ENCODE results near the gene IRF4. TPM values are rescaled to one million over a fixed set of nuclear protein-coding genes. Genes with fewer than 3 reads are reported as not detected.

IRF4 gene
- total RNA-seq, 2 donors from 2014 or later: 112 to 388 TPM

- peaks cover 43% of the 10 kb centered on the region for H3K36me3 Mint-ChIP-seq
- DNase-seq (ENCODE audit: low spot score) (no peak), ATAC-seq (no peak)
- H3K27ac Mint-ChIP-seq: no peak overlapping the region
- H3K27me3 Mint-ChIP-seq: peaks cover 7 to 8% of the 10 kb centered on the region in 2 donors
- peak overlapping the region; percentile 63 for H3K4me3 Mint-ChIP-seq
- peaks cover 26 to 47% of the 10 kb centered on the region in 2 donors for H3K4me1 Mint-ChIP-seq (ENCODE audit: low read depth in 2 of 2)
- H3K9me3 Mint-ChIP-seq: no peaks in the 10 kb centered on the region
Observed at GRCh38 chr6:398065-398464, 6.5 kb downstream of the IRF4 start.

- H3K4me3 Mint-ChIP-seq: peak overlapping the region; percentile 63
- no peak overlapping the region for H3K27ac Mint-ChIP-seq
- peaks cover 42% of the 10 kb centered on the region for H3K36me3 Mint-ChIP-seq
- ATAC-seq (no peak), DNase-seq (ENCODE audit: low spot score) (no peak)
- peaks cover 5 to 6% of the 10 kb centered on the region in 2 donors for H3K27me3 Mint-ChIP-seq
- peaks cover 25 to 48% of the 10 kb centered on the region in 2 donors for H3K4me1 Mint-ChIP-seq (ENCODE audit: low read depth in 2 of 2)
- no peaks in the 10 kb centered on the region for H3K9me3 Mint-ChIP-seq
Observed at GRCh38 chr6:398558-399078, 7.1 kb downstream of the IRF4 start.

GRCh38 chr6:399785-400534 is 8.4 kb downstream of the IRF4 start:
- no peak overlapping the region for H3K27ac Mint-ChIP-seq
- H3K9me3 Mint-ChIP-seq: no peaks in the 10 kb centered on the region
- ATAC-seq (no peak), DNase-seq (ENCODE audit: low spot score) (no peak)
- peak overlapping the region; percentile 20 for H3K4me3 Mint-ChIP-seq
- H3K36me3 Mint-ChIP-seq: peaks cover 44% of the 10 kb centered on the region
- H3K4me1 Mint-ChIP-seq (ENCODE audit: low read depth in 2 of 2): peaks cover 28 to 48% of the 10 kb centered on the region in 2 donors
- H3K27me3 Mint-ChIP-seq: peaks cover 0 to 3% of the 10 kb centered on the region in 2 donors

GRCh38 chr6:400815-401214 is 9.3 kb downstream of the IRF4 start:
- H3K4me3 Mint-ChIP-seq: no peak overlapping the region
- H3K36me3 Mint-ChIP-seq: peaks cover 49% of the 10 kb centered on the region
- DNase-seq (ENCODE audit: low spot score) (no peak), ATAC-seq (no peak)
- H3K27me3 Mint-ChIP-seq: peaks cover 0 to 3% of the 10 kb centered on the region in 2 donors
- no peaks in the 10 kb centered on the region for H3K9me3 Mint-ChIP-seq
- no peak overlapping the region for H3K27ac Mint-ChIP-seq
- peaks cover 28 to 47% of the 10 kb centered on the region in 2 donors for H3K4me1 Mint-ChIP-seq (ENCODE audit: low read depth in 2 of 2)

- peaks cover 45% of the 10 kb centered on the region for H3K36me3 Mint-ChIP-seq
- H3K27me3 Mint-ChIP-seq: peaks cover 0 to 3% of the 10 kb centered on the region in 2 donors
- peak overlapping the region; percentile 52 for H3K4me3 Mint-ChIP-seq
- peak in 1 of 2 donors; percentile 32 for ATAC-seq
- H3K27ac Mint-ChIP-seq: peak overlapping the region; percentile 17 to 39
- DNase-seq (ENCODE audit: low spot score): no peak
- H3K4me1 Mint-ChIP-seq (ENCODE audit: low read depth in 2 of 2): peaks cover 23 to 43% of the 10 kb centered on the region in 2 donors
- H3K9me3 Mint-ChIP-seq: no peaks in the 10 kb centered on the region
Observed at GRCh38 chr6:401239-401993, 9.9 kb downstream of the IRF4 start.

- ATAC-seq: no peak
- H3K4me1 Mint-ChIP-seq (ENCODE audit: low read depth in 2 of 2): peaks cover 20 to 39% of the 10 kb centered on the region in 2 donors
- H3K27me3 Mint-ChIP-seq: no peaks in the 10 kb centered on the region
- peaks cover 46% of the 10 kb centered on the region for H3K36me3 Mint-ChIP-seq
- no peaks in the 10 kb centered on the region for H3K9me3 Mint-ChIP-seq
- peak overlapping the region; percentile 17 to 39 for H3K27ac Mint-ChIP-seq
- DNase-seq (ENCODE audit: low spot score): no peak
- H3K4me3 Mint-ChIP-seq: peak overlapping the region; percentile 52
Observed at GRCh38 chr6:401994-402640, 10.6 kb downstream of the IRF4 start.

GRCh38 chr6:402901-403658 is 11.5 kb downstream of the IRF4 start:
- H3K27ac Mint-ChIP-seq: peak overlapping the region; percentile 39 to 63
- no peaks in the 10 kb centered on the region for H3K27me3 Mint-ChIP-seq
- H3K4me1 Mint-ChIP-seq (ENCODE audit: low read depth in 2 of 2): peaks cover 23 to 30% of the 10 kb centered on the region in 2 donors
- H3K36me3 Mint-ChIP-seq: peaks cover 46% of the 10 kb centered on the region
- H3K9me3 Mint-ChIP-seq: no peaks in the 10 kb centered on the region
- peak overlapping the region; percentile 55 for H3K4me3 Mint-ChIP-seq
- no peak for DNase-seq (ENCODE audit: low spot score)
- peak in 1 of 2 donors; percentile 71 for ATAC-seq

GRCh38 chr6:403659-404655 is 12.4 kb downstream of the IRF4 start:
- no peaks in the 10 kb centered on the region for H3K27me3 Mint-ChIP-seq
- ATAC-seq: peak in 1 of 2 donors; percentile 28

GRCh38 chr6:404685-405423 is 13.3 kb downstream of the IRF4 start:
- Mint-ChIP-seq H3K9me3 (no peaks in the 10 kb centered on the region), H3K4me1 (ENCODE audit: low read depth in 2 of 2) (peaks cover 32 to 36% of the 10 kb centered on the region in 2 donors), H3K4me3 (no peak overlapping the region), H3K27me3 (no peaks in the 10 kb centered on the region), H3K36me3 (peaks cover 60% of the 10 kb centered on the region), H3K27ac (peak overlapping the region; percentile 39 to 63)
- ATAC-seq (no peak), DNase-seq (ENCODE audit: low spot score) (no peak)

More at GRCh38 chr6:403659-404655, 12.4 kb downstream of the IRF4 start:
- DNase-seq (ENCODE audit: low spot score): no peak
- H3K9me3 Mint-ChIP-seq: no peaks in the 10 kb centered on the region
- peaks cover 32 to 36% of the 10 kb centered on the region in 2 donors for H3K4me1 Mint-ChIP-seq (ENCODE audit: low read depth in 2 of 2)
- H3K27ac Mint-ChIP-seq: peak overlapping the region; percentile 39 to 63
- peaks cover 55% of the 10 kb centered on the region for H3K36me3 Mint-ChIP-seq
- peak overlapping the region; percentile 55 for H3K4me3 Mint-ChIP-seq

- ATAC-seq (no peak), DNase-seq (ENCODE audit: low spot score) (no peak)
- Mint-ChIP-seq H3K27ac (peak overlapping the region; percentile 47 to 58), H3K4me1 (ENCODE audit: low read depth in 2 of 2) (peaks cover 24 to 28% of the 10 kb centered on the region in 2 donors), H3K9me3 (no peaks in the 10 kb centered on the region), H3K27me3 (no peaks in the 10 kb centered on the region), H3K36me3 (peaks cover 56% of the 10 kb centered on the region), H3K4me3 (no peak overlapping the region)
Observed at GRCh38 chr6:408148-408547, 16.6 kb downstream of the IRF4 start.

GRCh38 chr6:408599-409102 is 17.1 kb downstream of the IRF4 start:
- peak overlapping the region; percentile 47 to 58 for H3K27ac Mint-ChIP-seq
- no peak overlapping the region for H3K4me3 Mint-ChIP-seq
- DNase-seq (ENCODE audit: low spot score): no peak
- peaks cover 21 to 27% of the 10 kb centered on the region in 2 donors for H3K4me1 Mint-ChIP-seq (ENCODE audit: low read depth in 2 of 2)
- H3K9me3 Mint-ChIP-seq: no peaks in the 10 kb centered on the region
- ATAC-seq: no peak
- no peaks in the 10 kb centered on the region for H3K27me3 Mint-ChIP-seq
- H3K36me3 Mint-ChIP-seq: peaks cover 54% of the 10 kb centered on the region

All from natural killer cell treated with Interleukin-12 subunit alpha and Interleukin-12 subunit beta and Interleukin-15 and Interleukin-18, amount 100 ng/mL, for 72 hours (primary cell).